Calu3 (cell line): ENCODE results near the gene KRTAP5-6. TPM values are rescaled to one million over a fixed set of nuclear protein-coding genes. Genes with fewer than 3 reads are reported as not detected.

Experiments used
- BruUV-seq: library from RNA; stranded (reverse); fragments of 400-500 nt; replicated peaks from 2 replicates; lab custom pipeline; 2021; lab: Mats Ljungman, UMichigan
- CTCF ChIA-PET: fragments of 300-600 bp; sonication (Branson Sonifier 250); formaldehyde crosslinking; loops from one replicate; lab custom pipeline; 2022; ENCODE audit warnings: antibody characterized with exemption; lab: Charles Lee
- DNase-seq: peaks from one replicate; pipeline ENCODE4 v3.0.0; 2022
- H3K27ac Mint-ChIP-seq: one replicate; pipeline ENCODE4 v1.8.0; 2022; ENCODE audit warnings: mixed read lengths; ENCODE audit not compliant: unreplicated experiment
- H3K27me3 Mint-ChIP-seq: one replicate; pipeline ENCODE4 v1.8.0; 2022; ENCODE audit warnings: mixed read lengths; ENCODE audit not compliant: unreplicated experiment
- H3K36me3 Mint-ChIP-seq: one replicate; pipeline ENCODE4 v1.8.0; 2022; ENCODE audit warnings: mild to moderate bottlenecking, moderate library complexity, mixed read lengths; ENCODE audit not compliant: insufficient read depth, unreplicated experiment
- H3K4me1 Mint-ChIP-seq: one replicate; pipeline ENCODE4 v1.8.0; 2022; ENCODE audit warnings: mild to moderate bottlenecking, low read depth, mixed read lengths; ENCODE audit not compliant: unreplicated experiment
- H3K4me3 Mint-ChIP-seq: one replicate; pipeline ENCODE4 v1.8.0; 2022; ENCODE audit warnings: mild to moderate bottlenecking, low read depth, moderate library complexity, mixed read lengths; ENCODE audit not compliant: unreplicated experiment
- H3K9me3 Mint-ChIP-seq: one replicate; pipeline ENCODE4 v1.8.0; 2022; ENCODE audit warnings: low read depth, mixed read lengths; ENCODE audit not compliant: unreplicated experiment
- CTCF ChIP-seq: fragments of 200-600 bp; IDR thresholded peaks from one replicate; pipeline ENCODE4 v1.8.0; 2022; ENCODE audit warnings: antibody characterized with exemption; ENCODE audit not compliant: unreplicated experiment
- intact Hi-C: fragments of 100-400 bp; cut with micrococcal nuclease; formaldehyde crosslinking; loops from one replicate; pipeline ENCODE4 v1.10.0; 2022; ENCODE audit not compliant: unreplicated experiment
- total RNA-seq: library from RNA; stranded (reverse); gene quantifications from 2 replicates; pipeline ENCODE4 v1.2.3, GENCODE V29; 2022

The KRTAP5-6 gene
- total RNA-seq, 1 experiment from 2014 or later = not detected

- TF ChIP-seq CTCF = no peak
- Mint-ChIP-seq H3K27ac (no peak overlapping the region), H3K4me1 (no peaks in the 10 kb centered on the region), H3K4me3 (no peak overlapping the region), H3K9me3 (peaks cover 6% of the 10 kb centered on the region), H3K36me3 (no peaks in the 10 kb centered on the region), H3K27me3 (peaks cover 97% of the 10 kb centered on the region)
- CTCF ChIA-PET = no interaction called here
- DNase-seq = no peak
- no TSS peak for BruUV-seq
- intact Hi-C loops = no loop called here
Observed at GRCh38 chr11:1727861-1728260, 30.9 kb downstream of the KRTAP5-6 start.

GRCh38 chr11:1728301-1728700 is 31.3 kb downstream of the KRTAP5-6 start:
- Mint-ChIP-seq H3K27me3 (peaks cover 97% of the 10 kb centered on the region), H3K27ac (no peak overlapping the region), H3K9me3 (peaks cover 6% of the 10 kb centered on the region), H3K36me3 (no peaks in the 10 kb centered on the region), H3K4me3 (no peak overlapping the region), H3K4me1 (no peaks in the 10 kb centered on the region)
- intact Hi-C loops = no loop called here
- no peak for DNase-seq
- BruUV-seq = no TSS peak
- no peak for TF ChIP-seq CTCF
- CTCF ChIA-PET = no interaction called here

GRCh38 chr11:1728931-1729691 is 32.1 kb downstream of the KRTAP5-6 start:
- no peaks in the 10 kb centered on the region for H3K4me1 Mint-ChIP-seq
- H3K27me3 Mint-ChIP-seq = peaks cover 97% of the 10 kb centered on the region
- no peak overlapping the region for H3K27ac Mint-ChIP-seq
- TF ChIP-seq CTCF = no peak
- no TSS peak for BruUV-seq
- H3K36me3 Mint-ChIP-seq = no peaks in the 10 kb centered on the region
- no peak for DNase-seq
- H3K4me3 Mint-ChIP-seq = no peak overlapping the region
- peaks cover 6% of the 10 kb centered on the region for H3K9me3 Mint-ChIP-seq
- CTCF ChIA-PET = no interaction called here
- intact Hi-C loops = no loop called here

- DNase-seq = no peak
- Mint-ChIP-seq H3K9me3 (peaks cover 6% of the 10 kb centered on the region), H3K4me3 (no peak overlapping the region), H3K27me3 (peaks cover 97% of the 10 kb centered on the region), H3K36me3 (no peaks in the 10 kb centered on the region), H3K4me1 (no peaks in the 10 kb centered on the region), H3K27ac (no peak overlapping the region)
- TF ChIP-seq CTCF = no peak
- CTCF ChIA-PET = no interaction called here
- intact Hi-C loops = no loop called here
- no TSS peak for BruUV-seq
Observed at GRCh38 chr11:1729692-1730011, 32.7 kb downstream of the KRTAP5-6 start.
